ENCODE measurements around the gene KDM2A.

The KDM2A gene

GRCh38 chr11:67295846-67296245, 176.8 kb downstream of the KDM2A start (continued):
- TF ChIP-seq TSHZ2 (CRISPR knock-in tag; IDR thresholded peaks at IDR 0.05) (no peak), SNAI2 (CRISPR knock-in tag; IDR thresholded peaks at IDR 0.05) (no peak), OSR1 (CRISPR knock-in tag; IDR thresholded peaks at IDR 0.05) (no peak), GLIS3 (CRISPR knock-in tag; IDR thresholded peaks at IDR 0.05) (no peak), ZNF8 (CRISPR knock-in tag; IDR thresholded peaks at IDR 0.05) (no peak), ESRRG (CRISPR knock-in tag; IDR thresholded peaks at IDR 0.05) (no peak), ZC3H10 (CRISPR knock-in tag; IDR thresholded peaks at IDR 0.05) (no peak), ISL1 (CRISPR knock-in tag; IDR thresholded peaks at IDR 0.05) (no peak), ZFP30 (CRISPR knock-in tag; IDR thresholded peaks at IDR 0.05) (no peak)
- TF ChIP-seq, protein P1, sequence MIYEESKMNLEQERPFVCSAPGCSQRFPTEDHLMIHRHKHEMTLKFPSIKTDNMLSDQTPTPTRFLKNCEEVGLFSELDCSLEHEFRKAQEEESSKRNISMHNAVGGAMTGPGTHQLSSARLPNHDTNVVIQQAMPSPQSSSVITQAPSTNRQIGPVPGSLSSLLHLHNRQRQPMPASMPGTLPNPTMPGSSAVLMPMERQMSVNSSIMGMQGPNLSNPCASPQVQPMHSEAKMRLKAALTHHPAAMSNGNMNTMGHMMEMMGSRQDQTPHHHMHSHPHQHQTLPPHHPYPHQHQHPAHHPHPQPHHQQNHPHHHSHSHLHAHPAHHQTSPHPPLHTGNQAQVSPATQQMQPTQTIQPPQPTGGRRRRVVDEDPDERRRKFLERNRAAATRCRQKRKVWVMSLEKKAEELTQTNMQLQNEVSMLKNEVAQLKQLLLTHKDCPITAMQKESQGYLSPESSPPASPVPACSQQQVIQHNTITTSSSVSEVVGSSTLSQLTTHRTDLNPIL (CRISPR knock-in tag; IDR thresholded peaks at IDR 0.05; ENCODE audit: low read depth): no peak

- ATAC-seq: no peak
- TF ChIP-seq OSR1 (CRISPR knock-in tag; IDR thresholded peaks at IDR 0.05) (no peak), ZC3H10 (CRISPR knock-in tag; IDR thresholded peaks at IDR 0.05) (no peak), ARNTL (CRISPR knock-in tag; IDR thresholded peaks at IDR 0.05; ENCODE audit: borderline replicate concordance, low read depth) (no peak)
Observed at GRCh38 chr11:67298786-67299185, 179.7 kb downstream of the KDM2A start.

DNA sequence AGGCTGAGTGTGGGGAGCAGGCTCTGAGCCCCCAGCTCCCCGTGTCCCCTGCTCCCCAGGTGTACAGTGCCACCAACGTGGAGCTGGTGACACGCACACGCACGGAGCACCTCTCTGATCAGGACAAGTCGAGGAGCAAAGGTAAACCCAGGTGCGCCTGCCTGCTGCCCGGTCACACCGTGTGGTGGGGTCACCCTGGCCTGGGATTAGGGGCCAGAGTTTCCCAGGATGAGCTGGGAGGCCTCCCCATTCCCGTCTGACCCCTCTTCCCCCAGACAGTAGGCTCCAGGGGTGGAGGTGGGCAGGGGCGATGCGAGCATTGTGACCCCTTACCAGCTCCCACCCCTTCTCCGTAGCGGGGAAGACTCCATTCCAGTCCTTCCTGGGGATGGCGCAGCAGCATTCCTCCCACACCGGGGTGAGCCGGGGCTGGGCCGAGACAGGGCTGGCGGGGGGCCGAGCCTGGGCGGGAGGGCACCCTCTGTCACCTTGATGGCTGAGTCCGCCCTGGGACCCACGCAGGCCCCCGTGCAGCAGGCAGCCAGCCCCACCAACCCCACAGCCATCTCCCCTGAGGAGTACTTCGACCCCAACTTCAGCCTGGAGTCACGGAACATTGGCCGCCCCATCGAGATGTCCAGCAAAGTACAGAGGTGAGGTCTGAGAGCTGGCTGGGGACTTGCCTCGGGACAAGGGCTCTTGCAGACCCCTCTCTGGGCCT, 180.6 kb downstream of the KDM2A start:
- ATAC-seq: no peak
- TF ChIP-seq ZNF8 (CRISPR knock-in tag; IDR thresholded peaks at IDR 0.05): no peak
- TF ChIP-seq ARNTL (CRISPR knock-in tag; IDR thresholded peaks at IDR 0.05; ENCODE audit: borderline replicate concordance, low read depth): no peak
- no peak for TF ChIP-seq ESRRG (CRISPR knock-in tag; IDR thresholded peaks at IDR 0.05)
- no peak for TF ChIP-seq TSHZ2 (CRISPR knock-in tag; IDR thresholded peaks at IDR 0.05)
- TF ChIP-seq, protein P1 (CRISPR knock-in tag; IDR thresholded peaks at IDR 0.05; ENCODE audit: low read depth): no peak
- TF ChIP-seq OSR1 (CRISPR knock-in tag; IDR thresholded peaks at IDR 0.05): no peak
- TF ChIP-seq ZNF565 (CRISPR knock-in tag; conservative IDR thresholded peaks at IDR 0.05; ENCODE audit: low read depth): no peak
- TF ChIP-seq, protein P2, sequence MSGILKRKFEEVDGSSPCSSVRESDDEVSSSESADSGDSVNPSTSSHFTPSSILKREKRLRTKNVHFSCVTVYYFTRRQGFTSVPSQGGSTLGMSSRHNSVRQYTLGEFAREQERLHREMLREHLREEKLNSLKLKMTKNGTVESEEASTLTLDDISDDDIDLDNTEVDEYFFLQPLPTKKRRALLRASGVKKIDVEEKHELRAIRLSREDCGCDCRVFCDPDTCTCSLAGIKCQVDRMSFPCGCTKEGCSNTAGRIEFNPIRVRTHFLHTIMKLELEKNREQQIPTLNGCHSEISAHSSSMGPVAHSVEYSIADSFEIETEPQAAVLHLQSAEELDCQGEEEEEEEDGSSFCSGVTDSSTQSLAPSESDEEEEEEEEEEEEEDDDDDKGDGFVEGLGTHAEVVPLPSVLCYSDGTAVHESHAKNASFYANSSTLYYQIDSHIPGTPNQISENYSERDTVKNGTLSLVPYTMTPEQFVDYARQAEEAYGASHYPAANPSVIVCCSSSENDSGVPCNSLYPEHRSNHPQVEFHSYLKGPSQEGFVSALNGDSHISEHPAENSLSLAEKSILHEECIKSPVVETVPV (CRISPR knock-in tag; IDR thresholded peaks at IDR 0.05): no peak
- TF ChIP-seq PATZ1 (CRISPR knock-in tag; IDR thresholded peaks at IDR 0.05; ENCODE audit: borderline replicate concordance): no peak
- no peak for TF ChIP-seq TCF4 (CRISPR knock-in tag; IDR thresholded peaks at IDR 0.05; ENCODE audit: borderline replicate concordance)
- TF ChIP-seq CSDC2 (CRISPR knock-in tag; IDR thresholded peaks at IDR 0.05): no peak
- TF ChIP-seq GLIS3 (CRISPR knock-in tag; IDR thresholded peaks at IDR 0.05): no peak

Data from SK-N-SH treated with all-trans-retinoic acid at 6 μM for 48 hours (cell line).